ENCODE results near the gene THTPA.
"Not testable (repeated sequence)": the region's sequence is repeated elsewhere in the genome, so short reads cannot be mapped to it uniquely, and the experiment has no call there.

The THTPA gene

DNA sequence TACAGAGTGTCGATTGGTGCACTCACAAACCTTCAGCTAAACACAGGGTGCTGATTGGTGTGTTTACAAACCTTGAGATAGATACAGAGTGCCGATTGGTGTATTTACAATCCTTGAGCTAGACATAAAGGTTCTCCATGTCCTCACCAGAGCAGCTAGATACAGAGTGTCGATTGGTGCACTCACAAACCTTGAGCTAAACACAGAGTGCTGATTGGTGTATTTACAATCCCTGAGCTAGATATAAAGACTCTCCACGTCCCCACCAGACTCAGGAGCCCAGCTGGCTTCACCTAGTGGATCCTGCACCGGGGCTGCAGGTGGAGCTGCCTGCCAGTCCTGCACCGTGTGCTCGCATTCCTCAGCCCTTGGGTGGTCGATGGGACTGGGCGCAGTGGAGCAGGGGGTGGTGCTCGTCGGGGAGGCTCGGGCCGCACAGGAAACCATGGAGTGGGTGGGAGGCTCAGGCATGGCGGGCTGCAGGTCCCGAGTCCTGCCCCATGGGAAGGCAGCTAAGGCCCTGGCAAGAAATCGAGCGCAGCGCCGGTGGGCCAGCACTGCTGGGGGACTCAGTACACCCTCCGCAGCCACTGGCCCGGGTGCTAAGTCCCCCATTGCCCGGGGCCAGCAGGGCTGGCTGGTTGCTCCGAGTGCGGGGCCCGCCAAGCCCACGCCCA is 28.6 kb downstream of the THTPA start:
- DNase-seq, result not testable (repeated sequence)

DNA sequence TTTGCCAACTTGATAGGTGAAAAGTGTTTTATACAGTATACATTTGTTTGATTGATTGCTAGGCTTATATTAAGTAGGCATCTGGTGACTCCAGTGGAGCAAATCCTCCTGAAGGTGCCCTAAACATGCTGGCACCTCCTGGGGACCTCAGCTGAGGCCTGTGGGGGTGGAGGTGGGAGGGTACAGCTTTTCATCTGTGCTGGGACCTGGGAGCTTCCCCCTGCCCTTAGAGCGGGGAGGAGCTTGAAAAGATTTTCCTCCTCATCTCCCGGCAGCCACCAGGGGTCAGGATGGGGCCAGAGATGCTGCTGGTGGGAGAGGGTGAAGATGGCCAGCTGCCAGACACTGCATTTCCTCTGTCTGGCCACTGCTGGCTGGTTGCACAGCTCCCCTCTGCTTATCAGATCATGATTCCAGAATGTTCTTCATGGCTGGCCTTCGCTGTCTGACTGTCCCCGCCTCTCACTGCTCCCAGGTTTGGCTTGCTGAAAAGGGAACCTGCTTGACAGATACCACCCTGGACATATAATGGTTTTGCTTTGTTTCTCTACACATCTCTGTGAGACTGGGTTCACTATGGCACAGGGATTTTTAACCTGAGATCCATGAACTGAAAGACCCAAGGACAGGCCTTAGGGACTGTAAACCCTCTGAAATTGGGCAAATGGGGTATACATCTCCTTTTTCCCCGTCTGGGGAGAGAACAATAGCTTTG is 33.0 kb downstream of the THTPA start:
- peak; percentile 24 for DNase-seq

DNA sequence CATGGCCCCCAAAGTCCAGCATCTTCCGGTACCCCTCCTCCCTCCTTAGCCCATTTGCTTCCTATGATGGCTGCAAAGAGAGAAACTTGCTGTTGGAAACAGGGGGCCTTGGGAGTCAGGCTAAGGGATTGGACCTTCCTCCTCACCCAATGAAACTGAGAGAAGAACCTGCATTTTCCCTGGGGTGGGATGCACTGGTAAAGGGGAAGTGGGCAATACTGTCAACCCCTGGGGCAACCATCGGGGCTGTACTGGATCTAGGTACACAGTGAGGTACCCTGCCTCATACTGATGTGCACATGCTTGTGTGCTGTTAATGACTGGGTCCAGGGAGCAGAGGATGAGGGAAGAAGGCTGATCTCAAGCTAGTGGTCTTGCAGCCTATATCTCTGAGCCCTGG is 33.5 kb downstream of the THTPA start:
- no peak for DNase-seq

DNA sequence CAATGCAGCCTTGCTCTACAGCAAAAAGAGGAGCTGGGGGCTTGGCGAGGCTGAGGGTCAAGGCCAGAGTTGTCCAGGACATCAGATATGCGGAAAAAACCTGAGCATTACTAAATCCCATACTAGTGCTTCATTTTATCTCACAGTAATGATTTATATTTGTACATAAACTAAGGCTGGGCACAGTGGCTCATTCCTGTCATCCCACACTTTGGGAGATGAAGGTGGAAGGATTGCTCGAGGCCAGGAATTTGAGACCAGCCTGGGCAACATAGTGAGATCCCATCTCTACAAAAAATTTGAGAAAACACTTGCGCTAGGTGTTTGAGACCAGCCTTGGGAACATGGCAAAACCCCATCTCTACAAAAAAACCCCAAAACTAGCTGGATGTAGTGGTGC is 34.1 kb downstream of the THTPA start:
- no peak for DNase-seq

DNA sequence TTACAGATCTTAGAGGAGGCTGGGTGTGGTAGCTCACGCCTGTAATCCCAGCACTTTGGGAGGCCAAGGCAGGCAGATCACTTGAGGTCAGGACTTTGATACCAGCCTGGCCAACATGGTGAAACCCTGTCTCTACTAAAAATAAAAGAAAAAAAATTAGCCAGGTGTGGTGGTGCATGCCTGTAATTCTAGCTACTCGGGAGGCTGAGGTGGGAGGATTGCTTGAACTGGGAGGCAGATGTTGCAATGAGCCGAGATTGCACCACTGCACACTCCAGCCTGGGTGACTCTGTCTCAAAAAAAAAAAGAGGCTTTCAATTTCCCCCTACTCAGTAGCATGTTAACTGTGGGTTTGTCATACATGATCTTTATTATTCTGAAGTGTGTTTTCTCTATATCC is 38.1 kb downstream of the THTPA start:
- DNase-seq, result not testable (repeated sequence)

DNA sequence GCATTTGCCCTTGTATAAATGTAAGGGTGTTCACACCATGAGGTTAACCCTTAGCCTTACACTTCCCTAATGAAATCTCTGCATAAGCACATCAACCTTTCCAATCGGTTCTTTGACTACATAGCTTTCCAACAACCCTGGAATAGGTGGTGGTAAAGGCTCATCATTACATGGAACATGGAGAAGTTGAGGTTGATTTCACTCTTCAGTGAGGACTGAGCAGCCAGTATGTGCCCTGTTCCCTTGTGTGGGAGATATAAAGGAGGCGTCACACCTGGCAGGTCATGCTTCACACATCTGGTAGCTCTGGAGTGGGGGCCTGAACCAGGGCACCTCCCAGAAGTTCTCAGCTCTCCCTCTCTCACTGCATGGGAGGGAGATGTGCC is 44.2 kb downstream of the THTPA start:
- no peak for DNase-seq

DNA sequence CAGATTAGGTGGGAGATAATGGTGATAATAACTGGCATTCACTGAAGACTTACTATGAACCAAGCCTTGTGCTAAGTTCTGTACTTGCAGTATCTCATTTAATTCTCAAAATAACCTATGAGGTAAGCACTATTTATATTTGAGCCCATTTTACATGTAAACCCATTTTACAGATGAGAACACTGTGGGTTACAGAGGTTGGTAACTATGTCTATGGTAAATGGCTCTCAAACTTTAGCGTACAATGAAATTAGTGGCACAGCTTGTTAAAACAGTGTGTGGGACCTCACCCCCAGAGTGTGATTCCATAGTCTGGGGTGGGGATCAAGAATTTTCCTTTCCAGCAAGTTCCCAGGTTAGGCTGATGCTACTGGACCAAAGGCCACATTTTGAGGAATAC is 44.7 kb downstream of the THTPA start:
- no peak for DNase-seq

DNA sequence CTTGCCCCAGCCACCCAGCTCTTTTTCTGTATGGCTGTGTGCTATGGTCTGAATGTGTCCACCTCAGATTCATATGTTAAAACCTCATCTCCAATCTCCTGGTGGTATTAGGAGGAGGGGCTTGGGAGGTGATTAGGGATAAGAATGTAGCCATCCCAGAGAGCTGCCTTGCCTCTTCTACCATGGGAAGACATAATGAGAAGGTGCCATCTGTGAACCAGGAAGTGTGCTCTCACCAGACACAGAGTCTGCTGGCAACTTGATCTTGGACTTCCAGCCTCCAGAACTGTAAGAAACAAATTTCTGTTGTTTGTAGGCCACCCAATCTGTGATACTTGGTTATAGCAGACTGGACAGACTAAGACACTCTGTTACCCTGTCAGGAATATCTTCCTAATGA is 45.4 kb downstream of the THTPA start:
- no peak for DNase-seq

DNA sequence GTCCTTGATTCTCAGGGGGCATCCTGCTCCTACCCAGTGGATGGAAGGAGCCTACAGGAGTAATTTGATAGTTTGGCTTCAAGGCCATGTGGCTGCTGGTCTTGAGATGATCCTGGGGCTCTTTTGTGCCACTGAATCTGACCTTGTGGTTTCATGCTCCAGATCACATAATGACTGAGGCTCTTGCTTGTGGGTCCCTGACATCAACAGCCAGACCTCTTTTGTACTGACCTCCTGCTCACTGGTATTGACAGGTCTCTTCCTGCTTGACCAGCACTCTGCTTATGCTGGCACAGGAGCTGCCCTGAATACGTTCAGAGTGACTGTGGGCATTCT is 45.7 kb downstream of the THTPA start:
- no peak for DNase-seq

DNA sequence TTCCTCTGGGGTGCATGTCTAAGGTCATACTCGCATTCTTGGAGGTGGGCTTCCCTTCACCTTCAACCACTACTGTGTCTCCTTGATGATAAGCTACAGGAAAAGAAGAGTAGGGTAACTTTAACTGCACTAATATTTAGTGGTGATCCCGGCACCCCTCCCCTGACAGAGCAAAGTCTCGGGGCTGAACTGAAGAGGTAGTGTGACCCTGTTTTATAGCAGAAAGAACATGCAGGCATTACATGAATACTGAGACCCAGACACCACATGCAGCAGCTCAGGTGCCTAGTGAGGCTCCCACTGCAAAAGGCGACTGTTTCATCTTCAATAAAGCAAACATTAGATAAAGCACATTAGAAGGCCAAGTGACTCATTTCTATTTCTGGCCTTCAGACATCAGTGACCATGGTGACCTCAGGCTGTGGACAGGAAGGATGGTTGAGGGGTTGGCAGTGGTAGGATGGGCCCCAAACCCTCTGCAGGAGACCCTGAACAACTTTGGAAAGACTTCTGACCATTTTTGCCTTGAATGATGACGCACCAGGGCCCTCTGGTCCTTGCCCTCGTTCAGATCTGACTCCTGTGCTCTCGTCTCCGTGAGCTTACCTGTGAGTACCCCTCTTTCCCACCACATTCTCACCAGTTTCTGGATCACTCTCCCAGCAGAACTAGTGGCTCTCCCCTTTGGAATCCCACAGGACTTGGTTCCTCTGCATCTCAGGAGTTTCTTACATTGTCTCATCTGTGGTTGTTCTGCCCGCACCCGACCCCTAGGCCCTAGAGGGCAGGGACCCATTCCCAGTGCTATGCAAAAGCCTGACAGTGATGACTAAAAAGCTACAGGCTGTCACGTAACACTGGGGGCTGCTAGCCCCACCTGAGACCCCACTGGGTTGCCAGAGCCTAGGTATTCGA is 46.4 kb downstream of the THTPA start:
- no peak for DNase-seq

DNA sequence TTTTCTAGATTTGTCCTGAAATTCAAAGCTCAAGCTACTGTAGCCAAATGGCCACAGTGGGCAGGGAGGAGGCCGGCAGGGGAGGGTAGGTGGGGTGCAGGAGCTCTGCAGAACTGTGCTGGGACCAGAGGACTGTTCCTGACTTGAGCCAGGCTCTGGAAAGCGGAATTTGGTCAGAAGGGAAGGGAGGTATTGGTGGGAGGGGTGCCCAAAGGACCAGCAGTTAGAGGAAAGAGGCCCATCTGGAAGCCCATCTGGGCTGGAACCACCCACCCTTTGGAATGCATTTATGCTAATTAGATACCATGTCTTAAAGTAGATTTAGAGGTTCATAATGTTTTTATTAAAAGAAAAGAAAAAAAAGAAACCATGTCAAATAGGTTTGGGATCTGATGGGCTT is 47.0 kb downstream of the THTPA start:
- DNase-seq, result no peak

DNA sequence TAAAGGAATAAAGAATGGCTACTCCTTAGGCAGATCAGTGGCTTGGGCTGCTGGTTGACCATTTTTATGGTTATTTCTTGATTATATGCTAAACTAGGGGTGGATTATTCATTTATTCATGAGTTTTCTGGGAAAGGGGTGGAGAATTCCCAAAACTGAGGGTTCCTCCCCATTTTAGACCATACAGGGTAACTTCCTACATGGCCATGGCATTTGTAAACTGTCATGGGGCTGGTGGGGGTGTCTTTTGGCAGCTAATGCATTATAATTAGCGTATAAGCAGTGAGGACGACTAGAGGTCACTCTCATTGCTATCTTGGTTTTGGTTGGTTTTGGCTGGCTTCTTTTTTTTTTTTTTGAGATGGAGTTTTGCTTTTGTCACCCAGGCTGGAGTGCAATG is 48.1 kb downstream of the THTPA start:
- no peak for DNase-seq

DNA sequence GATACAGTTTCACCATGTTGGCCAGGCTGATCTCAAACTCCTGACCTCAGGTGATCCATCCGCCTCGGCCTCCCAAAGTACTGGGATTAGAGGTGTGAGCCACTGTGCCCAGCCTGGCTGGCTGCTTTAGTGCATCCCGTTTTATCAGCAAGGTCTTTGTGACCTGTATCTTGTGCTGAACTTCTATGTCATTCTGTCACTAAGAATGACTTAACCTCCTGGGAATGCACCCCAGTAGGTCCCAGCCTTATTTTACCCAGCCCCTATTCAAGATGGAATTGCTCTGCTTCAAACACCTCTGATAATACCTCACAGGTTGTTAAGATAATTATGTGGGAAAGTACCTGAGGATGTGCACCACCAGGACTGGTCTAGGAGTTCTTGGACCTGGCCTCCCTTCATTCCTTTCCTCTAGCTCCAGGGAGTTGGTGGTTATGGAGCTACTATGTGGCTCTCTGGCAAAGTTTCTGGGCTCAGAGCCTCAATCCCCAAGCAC is 48.7 kb downstream of the THTPA start:
- DNase-seq, result no peak

DNA sequence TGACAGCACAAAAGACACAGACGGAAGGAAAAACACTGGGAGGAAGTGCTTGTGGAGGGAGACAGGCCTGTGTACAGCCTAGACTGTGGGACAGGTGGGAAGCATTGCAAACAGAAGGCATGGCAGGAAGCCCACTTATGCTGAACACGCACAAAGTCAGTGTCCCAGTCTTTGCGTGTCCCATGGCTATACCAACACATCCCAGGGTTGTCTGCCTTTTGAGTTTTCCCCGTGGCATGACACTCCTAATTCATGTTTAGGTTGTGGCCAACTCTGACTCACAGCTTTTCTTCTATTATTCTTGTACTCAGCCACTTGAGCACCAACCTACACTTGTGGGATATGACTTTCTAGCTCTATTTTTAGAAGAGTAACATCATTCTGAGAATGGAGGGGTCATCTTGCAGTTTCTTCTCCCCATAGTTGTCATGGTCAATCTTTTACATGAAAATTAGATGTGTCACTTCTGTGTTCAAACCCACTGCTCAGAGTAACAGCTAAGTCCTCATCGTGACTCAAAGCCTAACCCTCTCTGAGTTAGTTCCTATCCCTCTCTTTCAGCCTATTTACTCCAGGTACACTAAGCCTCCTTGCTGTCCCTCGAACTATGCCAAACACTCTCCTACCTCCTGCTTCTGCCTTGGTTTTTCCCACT is 50.0 kb downstream of the THTPA start:
- DNase-seq, result no peak

DNA sequence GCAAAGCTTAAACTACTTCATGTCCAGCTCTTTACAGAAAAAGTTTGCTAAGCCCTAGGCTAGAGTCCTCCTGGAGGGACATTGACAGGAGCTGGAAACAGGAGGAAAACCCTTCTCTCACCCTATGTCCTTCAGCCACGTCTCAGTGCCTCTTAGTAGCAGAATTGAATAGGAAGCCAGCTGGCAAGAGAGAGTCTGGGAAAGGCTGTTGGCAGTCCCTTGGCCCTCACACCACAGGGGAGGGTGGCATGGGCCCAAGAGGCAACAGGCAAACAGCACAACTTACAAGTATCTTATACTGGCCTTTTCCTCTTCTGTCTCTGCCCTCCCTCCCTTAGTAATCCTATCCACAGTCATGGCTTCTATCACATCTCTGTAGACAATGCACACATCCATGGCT is 52.4 kb downstream of the THTPA start:
- DNase-seq, result no peak

DNA sequence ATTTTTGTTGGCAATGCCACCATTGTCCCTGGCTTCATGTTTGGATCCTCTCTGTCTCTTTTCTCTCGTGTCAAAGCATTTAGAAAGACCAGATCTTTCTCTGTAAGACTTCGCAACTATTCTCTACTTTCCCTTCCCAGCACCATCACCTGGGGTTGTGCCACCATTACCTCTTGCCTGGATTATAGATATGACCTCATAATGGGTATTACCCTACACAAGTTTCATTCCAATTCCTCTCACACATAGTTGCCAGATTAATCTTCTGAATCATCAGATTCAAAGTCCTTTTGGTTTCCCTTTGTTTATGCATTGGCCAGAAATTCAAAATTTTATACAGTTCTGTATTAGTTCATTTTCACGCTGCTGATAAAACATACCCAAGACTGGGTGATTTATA is 52.9 kb downstream of the THTPA start:
- no peak for DNase-seq

DNA sequence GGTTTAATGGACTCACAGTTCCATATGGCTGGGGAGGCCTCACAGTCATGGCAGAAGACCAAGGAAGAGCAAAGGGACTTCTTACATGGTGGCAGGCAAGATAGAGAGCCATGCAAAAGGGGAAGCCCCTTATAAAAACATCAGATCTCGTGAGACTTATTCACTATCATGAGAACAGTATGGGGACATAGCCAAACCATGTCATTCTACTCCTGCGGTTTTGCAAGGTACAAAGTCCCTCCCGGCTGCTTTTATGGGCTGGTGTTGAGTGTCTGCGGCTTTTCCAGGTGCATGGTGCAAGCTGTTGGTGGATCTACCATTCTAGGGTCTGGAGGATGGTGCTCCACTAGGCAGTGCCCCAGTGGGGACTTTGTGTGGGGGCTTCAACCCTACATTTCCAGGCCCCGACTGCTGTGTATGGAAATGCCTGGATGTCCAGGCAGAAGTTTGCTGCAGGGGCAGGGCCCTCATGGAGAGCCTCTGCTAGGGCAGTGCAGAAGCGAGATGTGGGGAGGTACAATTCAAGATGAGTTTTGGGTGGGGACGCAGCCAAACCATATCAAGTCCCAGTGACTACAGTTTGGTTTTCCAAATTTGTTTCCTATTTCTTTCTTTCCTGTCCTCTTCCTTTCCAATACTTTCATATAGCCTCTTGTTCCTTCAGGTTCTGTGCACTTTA is 53.5 kb downstream of the THTPA start:
- DNase-seq, result not testable (repeated sequence)

All from GOT3 (cell line).